ENCODE results near the gene APMAP. TPM values are rescaled to one million over a fixed set of nuclear protein-coding genes. Genes with fewer than 3 reads are reported as not detected.

The APMAP gene
- total and polyA plus RNA-seq, 5 experiments from 2014 or later = 46.0 to 234 (median 74.5) TPM

DNA sequence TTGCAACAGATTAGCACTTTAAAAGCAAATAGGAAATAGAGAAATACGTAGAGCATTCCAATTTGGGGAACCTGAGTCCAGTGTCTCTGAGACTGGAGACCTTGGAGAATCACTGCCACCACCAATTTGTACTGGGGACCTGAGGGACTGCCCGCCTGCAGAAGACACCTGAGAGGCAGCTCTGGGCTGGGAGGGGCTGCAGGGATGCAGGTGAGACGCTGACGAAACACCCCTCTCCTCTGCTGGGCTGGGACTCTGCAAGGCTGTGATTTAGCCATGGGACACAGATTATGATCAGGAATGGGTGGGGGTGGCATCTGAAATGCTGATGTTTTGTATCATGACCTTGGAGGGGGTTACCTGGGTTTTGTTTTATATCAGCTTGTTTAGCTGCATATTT lies 7.0 kb upstream of the APMAP start:
- H3K27ac Mint-ChIP-seq = no peak overlapping the region

DNA sequence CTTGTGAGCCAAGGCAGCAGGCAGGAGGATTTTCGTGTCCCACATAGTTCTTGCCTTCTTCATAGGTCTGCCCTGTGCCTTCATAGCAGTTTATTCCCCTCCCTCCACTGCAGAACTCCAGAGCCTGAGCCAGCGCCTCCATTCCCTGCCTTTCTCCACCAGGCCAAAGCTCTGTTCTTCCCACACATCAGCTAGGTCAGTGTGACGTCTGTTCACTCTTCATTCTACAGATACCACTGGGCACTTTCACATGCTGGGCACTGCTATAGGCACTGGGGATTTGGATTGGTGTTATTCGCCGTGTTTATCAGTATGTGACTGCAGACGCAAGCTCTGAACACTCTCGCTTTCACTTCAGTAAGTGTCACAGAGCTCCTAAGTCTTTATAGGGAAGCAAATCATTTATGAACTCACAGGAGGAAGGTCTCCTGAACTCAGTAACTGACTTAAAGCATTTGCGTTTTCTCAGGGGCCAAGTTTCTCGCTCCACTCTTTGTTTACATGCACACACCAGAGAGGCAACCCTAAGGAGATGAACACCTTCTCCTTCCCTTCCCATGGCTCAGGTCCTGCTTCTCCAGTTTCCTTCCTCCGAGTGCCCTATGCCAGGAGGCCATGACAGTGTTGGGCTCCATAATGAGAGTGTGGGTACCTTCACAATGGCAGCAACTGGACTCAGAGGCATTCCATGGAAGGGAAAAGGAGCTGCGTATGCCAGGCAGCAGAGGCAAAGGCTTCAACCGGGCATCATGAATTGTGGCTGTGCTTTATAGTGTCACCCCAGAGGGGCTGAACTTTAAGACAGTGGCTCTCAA lies 6.3 kb upstream of the APMAP start:
- POLR2A ChIA-PET = interaction anchor here (0.7 to 1.0 kb wide), 2 partner anchors 59 to 60 kb away, joined by 3 read pairs; partner anchors contain the start of gene ACSS1
- H3K4me1 Mint-ChIP-seq = peaks cover 8 to 15% (median 11%) of the 10 kb centered on the region in 4 donors
- H3K36me3 Mint-ChIP-seq = peaks cover 5 to 19% (median 17%) of the 10 kb centered on the region in 3 donors
- H3K9me3 Mint-ChIP-seq = no peaks in the 10 kb centered on the region
- DNase-seq (no peak), ATAC-seq (no peak)
- peak overlapping the region in 1 of 10 donors; percentile 73 for H3K27ac Mint-ChIP-seq
- H3K4me3 Mint-ChIP-seq = no peak overlapping the region
- no peaks in the 10 kb centered on the region for H3K27me3 Mint-ChIP-seq

More for the DNA sequence above, 7.0 kb upstream of the APMAP start:
- Mint-ChIP-seq H3K4me1 (peaks cover 7 to 8% (median 8%) of the 10 kb centered on the region in 4 donors), H3K4me3 (no peak overlapping the region), H3K9me3 (no peaks in the 10 kb centered on the region), H3K36me3 (peaks cover 5 to 24% (median 21%) of the 10 kb centered on the region in 3 donors), H3K27me3 (no peaks in the 10 kb centered on the region)
- DNase-seq (no peak), ATAC-seq (no peak)
- POLR2A ChIA-PET = interaction anchor here (1.0 kb wide), 1 partner anchor 58 kb away, joined by 3 read pairs; the partner anchor contains the start of gene ACSS1

DNA sequence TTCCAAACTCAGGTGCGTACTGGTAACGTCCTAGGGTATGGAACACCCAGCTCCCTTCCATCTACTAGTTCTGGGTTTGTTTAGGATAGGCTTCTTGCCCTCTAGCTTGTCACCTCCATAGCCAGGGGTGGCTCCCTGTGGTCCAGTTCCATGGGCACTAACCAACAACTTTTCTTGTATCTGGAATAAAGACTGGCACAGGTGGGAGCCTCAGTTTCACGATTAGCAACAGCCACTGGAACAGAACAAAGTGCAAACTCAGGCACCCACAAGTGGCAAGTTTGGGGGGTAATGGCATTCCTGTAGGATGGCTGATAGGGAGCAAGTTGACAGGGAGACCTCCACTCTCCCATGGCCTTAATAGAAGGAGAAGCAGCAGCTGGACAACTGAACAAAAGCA lies 5.6 kb upstream of the APMAP start:
- Mint-ChIP-seq H3K4me3 (no peak overlapping the region), H3K4me1 (peaks cover 11 to 22% (median 17%) of the 10 kb centered on the region in 4 donors), H3K27me3 (no peaks in the 10 kb centered on the region), H3K9me3 (no peaks in the 10 kb centered on the region), H3K27ac (no peak overlapping the region), H3K36me3 (peaks cover 5 to 13% (median 12%) of the 10 kb centered on the region in 3 donors)
- ATAC-seq = no peak
- no peak for DNase-seq
- POLR2A ChIA-PET = interaction anchor here (0.7 kb wide), 1 partner anchor 61 kb away, joined by 3 read pairs; no protein-coding TSS in a partner anchor

DNA sequence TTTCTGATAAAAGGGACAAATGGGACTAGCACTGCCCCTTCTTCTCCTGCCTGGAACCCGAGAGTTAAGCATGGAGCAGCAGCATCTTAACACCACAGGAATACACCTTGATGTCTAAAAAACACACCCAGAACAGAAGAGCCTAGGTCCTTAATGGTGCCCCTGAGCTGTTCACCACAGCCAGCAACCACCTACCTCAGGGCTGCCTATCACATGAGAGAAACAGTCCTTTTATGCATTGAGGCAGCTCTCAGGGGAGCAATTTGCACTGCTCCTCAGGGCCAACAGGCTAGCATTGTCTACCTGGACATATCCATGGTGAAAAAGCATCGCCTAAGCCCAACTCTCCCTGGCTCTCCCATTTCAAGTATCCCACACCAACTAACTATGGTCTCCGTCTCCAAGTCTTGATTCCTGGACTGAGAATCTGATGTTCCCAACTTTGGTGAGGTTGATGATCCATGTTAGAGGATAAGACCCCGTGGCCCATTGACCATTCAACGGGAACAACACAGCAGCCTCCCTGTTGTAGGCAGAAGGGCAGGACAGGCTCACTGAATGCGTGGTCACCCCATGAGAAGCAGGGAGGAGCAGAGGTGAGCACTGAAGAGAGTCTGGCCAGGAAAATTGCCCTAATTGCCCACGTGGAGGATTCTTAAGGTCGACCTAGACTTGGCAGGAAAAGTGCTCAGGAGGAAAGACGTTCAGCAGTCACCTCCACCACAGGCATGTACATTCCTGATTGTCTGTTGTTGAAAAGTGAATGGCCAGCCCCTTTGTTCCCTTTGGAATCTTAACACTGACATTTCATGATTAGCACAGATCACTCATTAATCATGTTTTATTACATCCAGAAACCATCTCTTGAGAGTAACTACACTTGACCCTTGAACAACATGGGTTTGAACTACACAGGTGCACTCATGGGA lies 4.2 kb upstream of the APMAP start:
- H3K4me1 Mint-ChIP-seq = peaks cover 15 to 32% (median 23%) of the 10 kb centered on the region in 4 donors
- H3K27me3 Mint-ChIP-seq = no peaks in the 10 kb centered on the region
- H3K9me3 Mint-ChIP-seq = no peaks in the 10 kb centered on the region
- DNase-seq (no peak), ATAC-seq (no peak)
- H3K4me3 Mint-ChIP-seq = no peak overlapping the region
- POLR2A ChIA-PET = interaction anchor here (0.6 to 5.6 kb wide), 4 partner anchors 61 to 345 kb away, joined by 3 to 83 read pairs (median 14); partner anchors contain the start of genes ACSS1 and ENTPD6
- peak overlapping the region in 2 of 10 donors; percentile 39 to 49 for H3K27ac Mint-ChIP-seq
- peaks cover 0 to 3% (median under 1%) of the 10 kb centered on the region in 3 donors for H3K36me3 Mint-ChIP-seq

DNA sequence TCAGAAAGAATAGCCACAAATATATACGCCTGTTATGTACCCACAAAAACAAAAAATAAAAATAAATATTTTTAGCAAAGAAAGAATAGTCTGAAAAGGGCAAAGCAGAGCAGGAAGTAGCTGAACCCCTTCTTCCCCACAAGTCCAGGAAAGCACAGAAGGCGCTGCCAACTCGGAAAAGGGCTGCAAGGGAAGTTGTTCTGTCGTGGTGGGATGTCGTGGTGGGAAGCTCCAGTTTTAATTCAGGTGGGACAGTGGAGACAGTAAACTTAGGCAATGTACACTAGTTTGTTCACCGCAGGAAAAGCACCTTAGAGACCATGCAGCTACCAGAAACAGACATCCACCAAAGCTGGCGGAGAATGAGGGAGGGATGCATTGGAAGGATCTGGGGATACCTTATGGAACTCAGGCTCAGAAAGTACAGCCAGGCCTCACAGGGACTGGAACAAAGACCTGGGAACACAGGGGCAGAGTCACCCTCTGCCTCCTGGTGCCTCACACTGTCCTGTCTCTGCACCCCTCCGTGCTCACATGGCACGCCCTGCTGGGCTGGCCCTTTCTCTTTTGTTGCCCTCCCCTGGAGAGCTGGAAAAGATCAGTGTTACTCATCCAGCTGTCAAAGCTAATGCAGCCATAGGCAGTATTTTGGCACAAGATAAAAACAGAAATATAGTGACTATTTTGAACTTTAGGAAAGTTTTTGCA lies 3.3 kb upstream of the APMAP start:
- H3K36me3 Mint-ChIP-seq = no peaks in the 10 kb centered on the region
- H3K4me1 Mint-ChIP-seq = peaks cover 22 to 40% (median 31%) of the 10 kb centered on the region in 4 donors
- peak overlapping the region in 1 of 10 donors; percentile 2 for H3K27ac Mint-ChIP-seq
- H3K4me3 Mint-ChIP-seq = peak overlapping the region in 1 of 10 donors; percentile 22
- POLR2A ChIA-PET = interaction anchor here (0.6 to 5.6 kb wide), 5 partner anchors 62 to 346 kb away, joined by 3 to 83 read pairs (median 8); partner anchors contain the start of genes ACSS1 and ENTPD6
- H3K9me3 Mint-ChIP-seq = no peaks in the 10 kb centered on the region
- H3K27me3 Mint-ChIP-seq = no peaks in the 10 kb centered on the region
- no peak for ATAC-seq
- DNase-seq = no peak

DNA sequence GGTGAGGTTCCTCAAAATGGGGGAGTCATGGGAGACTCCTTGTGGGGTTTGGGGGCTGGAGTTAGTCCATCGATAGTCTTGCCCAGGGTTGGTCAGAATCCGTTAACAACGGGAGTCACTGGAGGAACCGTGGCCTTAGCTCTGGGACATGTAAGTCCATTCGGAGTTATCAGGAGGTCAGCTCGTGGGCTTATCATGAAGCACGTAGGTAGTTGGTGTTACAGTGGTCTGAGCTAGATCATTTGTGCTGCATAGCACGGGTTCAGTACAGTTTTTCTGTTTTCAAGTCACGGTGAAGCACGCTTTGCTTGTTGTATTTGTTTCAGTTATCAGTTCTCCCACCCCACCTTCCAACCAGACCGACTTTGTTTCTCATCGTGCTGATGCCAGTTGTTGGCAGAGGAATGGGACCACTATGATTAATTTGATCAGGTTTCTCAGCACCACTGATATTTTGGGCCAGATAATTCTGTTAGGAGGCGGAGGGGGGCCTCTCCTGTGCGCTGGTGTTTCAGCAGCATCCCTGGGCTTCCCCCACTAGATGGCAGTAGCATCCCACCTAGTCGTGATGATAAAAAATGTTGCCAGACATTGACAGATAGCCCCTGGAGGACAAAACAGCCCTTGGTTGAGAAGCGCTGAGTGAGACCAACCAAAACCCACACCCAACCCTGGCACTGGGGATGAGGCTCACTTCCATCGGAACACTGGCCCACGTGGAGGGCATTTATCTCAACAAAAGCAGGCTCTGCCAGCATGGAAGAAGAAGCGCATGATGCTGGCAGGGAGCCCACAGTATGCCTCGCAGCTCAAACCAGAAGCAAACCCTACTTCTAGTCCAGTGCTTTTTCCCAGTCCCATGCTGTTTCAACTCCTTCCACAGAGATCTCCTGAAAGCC lies 2.2 kb upstream of the APMAP start:
- DNase-seq = peak; percentile 65 to 92 (median 84)
- no peaks in the 10 kb centered on the region for H3K27me3 Mint-ChIP-seq
- H3K9me3 Mint-ChIP-seq = no peaks in the 10 kb centered on the region
- POLR2A ChIA-PET = interaction anchor here (1.1 to 5.6 kb wide), 4 partner anchors 63 to 201 kb away, joined by 3 to 83 read pairs (median 15); partner anchors contain the start of genes ACSS1 and ENTPD6
- H3K4me1 Mint-ChIP-seq = peaks cover 29 to 51% (median 42%) of the 10 kb centered on the region in 4 donors
- no peaks in the 10 kb centered on the region for H3K36me3 Mint-ChIP-seq
- peak overlapping the region; percentile 10 to 99 (median 96) for H3K27ac Mint-ChIP-seq
- ATAC-seq = peak; percentile 29 to 35
- H3K4me3 Mint-ChIP-seq = peak overlapping the region; percentile 13 to 95 (median 56)

DNA sequence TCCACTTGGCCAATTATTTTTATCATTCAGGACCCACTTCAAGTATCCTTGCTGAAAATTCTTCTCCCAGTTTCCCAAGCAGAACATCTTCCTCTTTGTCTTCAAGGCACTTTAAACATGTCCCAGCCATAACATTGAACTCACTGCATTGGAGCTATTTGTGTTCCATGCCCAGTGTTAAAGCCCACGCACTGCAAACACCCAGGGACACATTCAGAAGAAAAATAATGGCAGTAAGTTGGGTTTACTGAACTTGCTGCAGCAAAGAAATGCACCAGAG lies 1.6 kb upstream of the APMAP start:
- Mint-ChIP-seq H3K36me3 (peaks cover 0 to 1% (median 0%) of the 10 kb centered on the region in 3 donors), H3K4me3 (peak overlapping the region in 8 of 10 donors; percentile 10 to 97 (median 50)), H3K27me3 (no peaks in the 10 kb centered on the region), H3K4me1 (peaks cover 32 to 57% (median 45%) of the 10 kb centered on the region in 4 donors), H3K9me3 (no peaks in the 10 kb centered on the region), H3K27ac (peak overlapping the region in 9 of 10 donors; percentile 78 to 99 (median 97))
- POLR2A ChIA-PET = interaction anchor here (1.1 to 5.6 kb wide), 4 partner anchors 64 to 201 kb away, joined by 3 to 83 read pairs (median 23); partner anchors contain the start of genes ACSS1 and ENTPD6
- ATAC-seq = no peak
- no peak for DNase-seq

DNA sequence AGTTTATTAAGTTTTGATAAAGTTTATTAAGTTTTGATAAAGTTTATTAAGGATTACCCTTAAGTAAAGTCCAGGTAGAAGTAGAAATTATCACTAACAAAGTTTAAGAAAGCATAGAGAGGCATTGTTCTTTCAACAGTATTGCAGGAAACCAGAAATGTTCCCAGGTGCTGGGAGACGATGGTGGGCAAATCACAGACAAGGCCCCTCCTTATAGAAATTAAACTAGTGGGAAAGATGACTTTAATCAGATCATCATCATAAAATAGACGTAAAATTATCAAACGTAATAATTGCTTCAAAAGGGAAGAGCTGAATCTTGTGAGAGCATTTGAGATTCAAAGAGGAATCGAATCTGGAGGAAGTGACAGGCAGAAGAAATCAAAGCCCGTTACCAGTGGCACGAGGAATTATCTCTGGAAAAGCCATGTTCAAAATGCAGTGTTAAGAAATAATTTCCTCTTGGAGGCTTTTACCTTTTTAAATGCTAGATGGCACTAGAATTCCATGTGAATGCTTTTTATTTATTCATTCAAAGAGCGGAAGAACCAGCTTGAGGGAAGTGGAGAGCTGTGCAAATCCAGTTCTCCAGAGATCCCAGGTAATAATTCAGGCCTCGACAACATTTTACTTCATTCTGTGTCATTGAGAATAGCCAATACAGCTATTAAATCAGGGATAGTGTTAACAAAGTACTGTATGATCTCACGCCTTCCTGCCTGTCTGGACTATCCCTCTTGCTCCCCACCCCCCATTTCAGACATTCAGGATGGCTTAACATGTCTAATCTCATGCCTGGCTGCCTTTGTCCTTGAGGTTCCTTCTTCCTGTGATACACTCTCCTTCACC lies 1.0 kb upstream of the APMAP start:
- peak overlapping the region; percentile 93 to 97 (median 96) for H3K4me3 Mint-ChIP-seq
- ATAC-seq (no peak), DNase-seq (peak in 1 of 10 donors; percentile 5)
- peaks cover 0 to 4% (median 0%) of the 10 kb centered on the region in 3 donors for H3K36me3 Mint-ChIP-seq
- H3K27ac Mint-ChIP-seq = peak overlapping the region; percentile 93 to 99 (median 98)
- no peaks in the 10 kb centered on the region for H3K9me3 Mint-ChIP-seq
- POLR2A ChIA-PET = interaction anchor here (0.5 to 5.6 kb wide), 6 partner anchors 64 to 864 kb away, joined by 3 to 83 read pairs (median 14); partner anchors contain the start of genes ACSS1 and ENTPD6
- no peaks in the 10 kb centered on the region for H3K27me3 Mint-ChIP-seq
- H3K4me1 Mint-ChIP-seq = peaks cover 33 to 63% (median 51%) of the 10 kb centered on the region in 4 donors

DNA sequence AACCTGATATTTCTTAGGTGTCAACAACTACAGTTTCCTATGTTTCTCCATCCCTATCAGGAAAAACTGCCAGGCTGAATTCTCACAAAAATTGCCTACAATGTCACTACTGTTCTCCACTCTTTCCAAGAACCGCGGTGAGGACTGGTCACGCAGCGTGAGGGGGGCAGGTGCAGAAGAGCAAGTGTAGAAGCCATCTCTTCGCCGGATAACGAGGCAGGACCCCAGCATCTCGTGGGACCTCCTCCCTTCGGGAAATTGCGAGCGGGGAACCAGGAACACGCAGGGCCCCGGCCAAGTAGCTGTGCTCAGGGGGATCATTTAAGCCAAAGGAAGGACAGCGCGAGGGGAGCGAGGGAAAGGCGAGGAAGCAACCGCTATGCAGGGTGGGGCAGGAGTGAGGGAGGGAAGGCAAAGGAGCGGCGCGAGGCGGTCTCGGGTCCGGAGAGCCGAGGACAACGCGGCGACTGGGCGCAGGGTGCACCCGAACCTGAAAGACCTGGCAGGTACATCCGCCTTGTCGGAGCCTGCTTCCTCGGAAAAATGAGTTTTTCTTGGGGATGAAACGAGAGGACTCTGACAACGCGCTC lies 559 bp downstream of the APMAP start:
- Mint-ChIP-seq H3K4me1 (peaks cover 38 to 78% (median 58%) of the 10 kb centered on the region in 4 donors), H3K36me3 (peaks cover 0 to 4% (median 0%) of the 10 kb centered on the region in 3 donors), H3K27ac (peak overlapping the region; percentile 92 to 99 (median 98)), H3K4me3 (peak overlapping the region; percentile 93 to 97 (median 96)), H3K27me3 (no peaks in the 10 kb centered on the region), H3K9me3 (no peaks in the 10 kb centered on the region)
- POLR2A ChIA-PET = interaction anchor here (1.1 to 5.6 kb wide), 7 partner anchors 46 to 269 kb away, joined by 3 to 83 read pairs (median 6); partner anchors contain the start of genes ACSS1 and ENTPD6
- DNase-seq (peak in 1 of 10 donors; percentile 13), ATAC-seq (peak; percentile 3 to 17)
